ENCODE results near the gene STEAP3.

The STEAP3 gene, protein sequence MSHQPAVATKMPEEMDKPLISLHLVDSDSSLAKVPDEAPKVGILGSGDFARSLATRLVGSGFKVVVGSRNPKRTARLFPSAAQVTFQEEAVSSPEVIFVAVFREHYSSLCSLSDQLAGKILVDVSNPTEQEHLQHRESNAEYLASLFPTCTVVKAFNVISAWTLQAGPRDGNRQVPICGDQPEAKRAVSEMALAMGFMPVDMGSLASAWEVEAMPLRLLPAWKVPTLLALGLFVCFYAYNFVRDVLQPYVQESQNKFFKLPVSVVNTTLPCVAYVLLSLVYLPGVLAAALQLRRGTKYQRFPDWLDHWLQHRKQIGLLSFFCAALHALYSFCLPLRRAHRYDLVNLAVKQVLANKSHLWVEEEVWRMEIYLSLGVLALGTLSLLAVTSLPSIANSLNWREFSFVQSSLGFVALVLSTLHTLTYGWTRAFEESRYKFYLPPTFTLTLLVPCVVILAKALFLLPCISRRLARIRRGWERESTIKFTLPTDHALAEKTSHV

DNA sequence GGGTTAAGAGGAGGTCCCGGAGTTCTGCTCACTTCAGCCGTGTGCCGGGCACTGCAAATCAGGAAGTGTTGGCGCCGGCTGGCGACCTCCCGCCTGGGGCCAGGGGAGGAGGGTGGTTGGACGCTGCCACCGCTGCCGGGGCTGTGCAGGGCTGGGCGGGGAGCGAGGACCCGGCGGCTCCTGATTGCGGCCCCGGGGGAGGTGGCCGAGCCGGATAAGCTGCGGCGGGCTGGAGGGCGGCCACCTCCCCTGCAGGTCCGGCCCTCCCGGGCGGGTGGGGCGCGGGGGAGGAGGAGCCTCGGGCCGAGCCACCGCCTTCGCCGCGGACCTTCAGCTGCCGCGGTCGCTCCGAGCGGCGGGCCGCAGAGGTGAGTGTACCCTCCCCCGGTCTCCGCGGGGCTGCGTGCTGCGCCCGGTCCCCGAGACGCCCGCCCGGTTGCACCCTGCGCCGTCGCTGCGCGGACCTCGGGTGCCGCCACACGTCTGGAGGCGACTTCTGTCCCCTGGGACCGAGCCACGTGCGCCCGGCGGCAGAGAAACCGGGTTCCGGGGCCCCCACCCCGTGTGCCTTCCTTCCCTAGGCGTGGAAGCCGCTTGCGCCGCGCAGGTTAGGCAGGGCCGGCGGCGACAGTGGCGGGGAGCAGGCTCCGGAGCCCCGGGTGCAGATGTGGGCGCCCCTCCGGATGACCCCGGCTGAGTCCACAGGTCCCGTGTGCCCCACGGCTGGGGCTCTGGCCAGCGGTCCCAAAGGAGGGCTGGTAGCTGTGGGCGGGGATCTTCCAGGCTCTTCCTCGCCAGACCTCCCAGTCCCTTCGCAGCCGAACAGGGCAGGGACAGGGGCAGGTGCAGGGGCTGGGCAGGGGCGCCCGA lies at the start of gene STEAP3:
STEAP3 (plus strand) TSS at position 314 of the 870 bp plus-strand sequence. CDS start 7,179 bp downstream, outside the sequence.
- peak; percentile 63 to 92 (median 92) for DNase-seq

GRCh38 chr2:119174216-119174992 lies 49.2 kb upstream of the STEAP3 start:
- DNase-seq = peak; percentile 41 to 66 (median 47)

- no peak for DNase-seq
These were observed 48.7 kb upstream of the STEAP3 start for GRCh38 chr2:119174993-119175347.

GRCh38 chr2:119175517-119175916 lies 48.1 kb upstream of the STEAP3 start:
- no peak for DNase-seq

GRCh38 chr2:119177171-119177837 lies 46.3 kb upstream of the STEAP3 start:
- no peak for DNase-seq

DNA sequence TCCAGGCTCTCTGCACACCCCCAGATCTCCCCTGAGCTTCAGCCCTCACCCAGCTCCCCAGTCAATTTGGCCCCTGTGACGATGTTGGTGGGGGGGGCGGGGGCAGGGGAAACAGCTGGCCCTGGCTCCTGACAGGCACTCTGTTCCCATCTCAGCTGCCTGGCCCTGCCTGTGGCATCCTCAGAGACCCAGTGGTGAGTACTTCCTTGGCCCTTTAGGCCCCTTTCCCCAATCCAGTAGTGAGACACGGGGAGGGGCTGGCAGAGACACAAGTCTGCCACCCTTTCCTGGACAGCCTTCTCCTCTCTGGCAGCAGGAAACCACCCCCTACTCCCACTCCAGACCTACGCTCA lies 45.8 kb upstream of the STEAP3 start:
- DNase-seq = no peak

DNA sequence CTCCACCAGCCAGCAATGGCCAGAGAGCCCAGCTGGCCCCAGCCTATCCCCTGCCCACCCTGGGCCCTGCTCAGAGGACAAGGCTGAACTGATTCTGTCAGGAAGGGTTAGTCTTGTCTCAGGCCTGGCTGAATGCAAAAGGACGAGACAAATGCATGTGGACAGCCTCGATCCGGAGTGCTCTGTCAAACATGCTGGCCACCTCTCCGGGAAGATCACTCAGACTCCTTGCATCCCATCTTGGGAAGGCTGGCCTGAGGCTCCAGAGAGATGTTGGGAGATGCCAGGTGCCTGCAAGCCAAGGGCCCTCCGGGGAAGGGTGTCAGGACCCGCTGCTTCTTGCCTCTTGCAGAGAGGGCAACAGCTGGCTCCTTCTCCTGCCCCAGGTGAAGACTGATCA lies 44.9 kb upstream of the STEAP3 start:
- no peak for DNase-seq

DNA sequence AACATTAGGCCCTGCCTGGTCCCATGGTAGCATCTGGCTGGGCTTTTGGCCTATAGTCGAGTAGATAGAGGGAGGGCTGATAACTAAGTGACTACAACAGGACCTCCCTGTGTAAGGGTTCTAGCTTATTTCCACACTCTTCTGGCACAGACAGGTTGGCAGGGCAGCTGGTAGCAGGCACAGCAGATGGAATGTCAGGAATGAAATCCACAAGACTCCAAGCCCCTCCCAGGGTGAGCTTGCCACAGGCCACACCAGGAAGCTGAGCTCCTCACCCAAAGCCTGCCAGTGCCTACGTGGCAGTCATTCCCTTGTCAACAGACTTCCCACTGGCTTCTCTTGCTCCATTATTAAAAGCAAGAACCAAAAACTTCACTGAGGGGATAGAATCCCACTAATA lies 44.4 kb upstream of the STEAP3 start:
- no peak for DNase-seq

DNA sequence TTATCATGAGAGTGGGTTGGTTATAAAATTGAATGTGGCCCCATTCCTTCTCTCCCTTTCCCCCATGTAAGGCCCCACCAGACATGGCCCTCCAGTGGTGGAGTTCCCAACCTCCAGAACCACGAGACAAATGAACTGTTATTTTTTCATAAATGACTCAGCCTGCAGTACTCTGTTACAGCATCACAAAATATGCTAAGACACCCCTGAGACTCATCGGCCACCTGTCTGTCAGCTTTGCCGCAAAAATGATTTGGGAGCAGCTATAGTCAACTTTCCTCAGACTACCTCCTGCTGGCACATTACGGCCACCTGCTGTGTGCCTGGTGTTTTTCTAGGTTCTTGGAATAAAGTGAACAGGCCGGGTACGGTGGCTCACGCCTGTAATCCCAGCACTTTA lies 43.6 kb upstream of the STEAP3 start:
- no peak for DNase-seq

GRCh38 chr2:119180892-119181291 lies 42.7 kb upstream of the STEAP3 start:
- peak in 2 of 3 experiments; percentile 15 to 52 for DNase-seq

GRCh38 chr2:119181391-119181790 lies 42.2 kb upstream of the STEAP3 start:
- DNase-seq = no peak

GRCh38 chr2:119181791-119182445 lies 41.7 kb upstream of the STEAP3 start:
- DNase-seq = no peak

DNA sequence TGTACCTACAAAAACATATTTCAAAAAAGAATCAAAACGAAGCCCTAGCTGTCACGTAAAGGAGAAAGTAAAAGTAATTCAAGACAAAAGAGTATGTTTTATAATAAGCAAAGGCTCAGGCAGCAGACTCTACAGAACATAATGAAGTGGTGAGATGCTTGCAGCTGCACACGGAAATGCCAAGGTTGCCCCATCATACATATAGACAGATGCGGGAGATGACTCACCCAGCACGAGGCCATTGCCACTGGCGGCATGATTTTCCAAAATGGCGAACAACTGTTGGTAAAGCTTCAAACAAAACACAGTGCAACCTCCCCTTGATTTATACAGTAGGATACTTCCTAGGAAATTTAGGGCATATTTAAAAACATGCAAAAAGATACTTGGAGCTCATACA lies 39.1 kb upstream of the STEAP3 start:
- no peak for DNase-seq

GRCh38 chr2:119190321-119191111 lies 33.1 kb upstream of the STEAP3 start:
- DNase-seq = peak in 1 of 3 experiments; percentile 4

GRCh38 chr2:119192893-119193292 lies 30.7 kb upstream of the STEAP3 start:
- DNase-seq = no peak

- no peak for DNase-seq
These were observed 28.6 kb upstream of the STEAP3 start for GRCh38 chr2:119195001-119195400.

- DNase-seq = no peak
These were observed 27.7 kb upstream of the STEAP3 start for GRCh38 chr2:119195887-119196286.

- no peak for DNase-seq
These were observed 27.1 kb upstream of the STEAP3 start for GRCh38 chr2:119196301-119197125.

DNA sequence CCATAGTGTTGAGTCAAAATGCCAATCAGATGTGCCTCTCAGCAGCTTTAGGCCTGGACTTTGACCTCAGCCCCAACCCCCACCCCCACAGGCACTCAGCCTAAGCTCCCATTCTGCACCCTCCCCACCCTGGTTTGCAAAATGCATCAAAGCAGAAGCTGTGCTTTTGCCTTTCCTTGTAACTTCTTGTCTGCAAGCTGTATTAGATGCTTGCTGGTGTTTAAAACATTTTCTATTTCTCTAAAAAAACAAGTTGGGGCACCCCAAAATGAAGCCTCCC lies 26.6 kb upstream of the STEAP3 start:
- no peak for DNase-seq

GRCh38 chr2:119197529-119198239 lies 25.9 kb upstream of the STEAP3 start:
- DNase-seq = no peak
